ENCODE results near the gene DDX21. TPM values are rescaled to one million over a fixed set of nuclear protein-coding genes. Genes with fewer than 3 reads are reported as not detected.

Gene DDX21
- polyA plus RNA-seq, 3 donors, result 9.8 to 39.3 (median 13.6) TPM

- Histone ChIP-seq H4K20me1 (ENCODE audit: insufficient read depth, low read length) (peaks cover 24% of the 10 kb centered on the region), H3K27ac (ENCODE audit: low read depth in 1 of 2, low read length in 2 of 2) (no peak overlapping the region), H3K79me2 (ENCODE audit: insufficient read depth, low read length) (peaks cover 7% of the 10 kb centered on the region), H3K9me3 (replicated peaks in 1 of 2; ENCODE audit: control insufficient read depth in 1 of 2, insufficient read depth in 1 of 2, low read length in 2 of 2) (no peaks in the 10 kb centered on the region), H3K27me3 (ENCODE audit: control insufficient read depth in 2 of 2, insufficient read depth in 2 of 2, low read length in 2 of 2) (no peaks in the 10 kb centered on the region), H3K4me1 (ENCODE audit: control insufficient read depth in 1 of 2, insufficient read depth in 2 of 2, low read length in 2 of 2) (no peaks in the 10 kb centered on the region), H3K4me3 (replicated peaks in 1 of 3; ENCODE audit: low read depth in 2 of 3, low read length in 3 of 3) (no peak overlapping the region), H2AFZ (ENCODE audit: insufficient read depth, low read depth, low read length, poor library complexity, severe bottlenecking) (no peak overlapping the region), H3K36me3 (replicated peaks in 1 of 2; ENCODE audit: control insufficient read depth in 1 of 2, insufficient read depth in 2 of 2, low read length in 2 of 2) (peaks cover 82% of the 10 kb centered on the region in 2 donors), H3K9ac (ENCODE audit: insufficient read depth, low read length, poor library complexity, severe bottlenecking) (no peak overlapping the region), H3K4me2 (replicated peaks; ENCODE audit: extremely low read depth, low read length, poor library complexity, severe bottlenecking) (no peak overlapping the region)
- 96% methylated on average over 10 of the region's 11 CpGs for WGBS (ENCODE audit: insufficient coverage)
- no peak for TF ChIP-seq CTCF (IDR thresholded peaks at IDR 0.05)
- no peak for DNase-seq
- intact Hi-C loops (cut with micrococcal nuclease), result loop anchor here in 1 of 2 donors (10.0 kb wide), 1 partner anchor 142 kb away; the partner anchor contains the start of gene VPS26A
- Mint-ChIP-seq H3K4me1 (no peaks in the 10 kb centered on the region), H3K9me3 (no peaks in the 10 kb centered on the region), H3K36me3 (peaks cover 62 to 74% of the 10 kb centered on the region in 2 donors), H3K27ac (no peak overlapping the region), H3K4me3 (no peak overlapping the region), H3K27me3 (ENCODE audit: low read depth in 3 of 3) (peaks cover 0 to 2% (median 0%) of the 10 kb centered on the region in 3 donors)
These were observed 26.4 kb downstream of the DDX21 start for GRCh38 chr10:68982389-68982788.

- Mint-ChIP-seq H3K9me3 (no peaks in the 10 kb centered on the region), H3K27me3 (ENCODE audit: low read depth in 3 of 3) (peaks cover 0 to 2% (median 0%) of the 10 kb centered on the region in 3 donors), H3K4me3 (no peak overlapping the region), H3K27ac (peak overlapping the region in 3 of 7 donors; percentile 83 to 90 (median 86)), H3K4me1 (peaks cover 30% of the 10 kb centered on the region), H3K36me3 (peaks cover 25 to 31% of the 10 kb centered on the region in 2 donors)
- no peak overlapping the region for H3K4me2 ChIP-seq (replicated peaks; ENCODE audit: extremely low read depth, low read length, poor library complexity, severe bottlenecking)
- no peak overlapping the region for H2AFZ ChIP-seq (ENCODE audit: insufficient read depth, low read depth, low read length, poor library complexity, severe bottlenecking)
- no peak overlapping the region for H3K9ac ChIP-seq (ENCODE audit: insufficient read depth, low read length, poor library complexity, severe bottlenecking)
- H4K20me1 ChIP-seq (ENCODE audit: insufficient read depth, low read length), result peaks cover 3% of the 10 kb centered on the region
- no peaks in the 10 kb centered on the region for H3K9me3 ChIP-seq (replicated peaks in 1 of 2; ENCODE audit: control insufficient read depth in 1 of 2, insufficient read depth in 1 of 2, low read length in 2 of 2)
- intact Hi-C loops (cut with micrococcal nuclease), result loop anchor here in 1 of 2 donors (10.0 kb wide), 1 partner anchor 137 kb away; the partner anchor contains the start of gene VPS26A
- no peak for DNase-seq
- peaks cover 48% of the 10 kb centered on the region for H3K79me2 ChIP-seq (ENCODE audit: insufficient read depth, low read length)
- no peak overlapping the region for H3K4me3 ChIP-seq (replicated peaks in 1 of 3; ENCODE audit: low read depth in 2 of 3, low read length in 3 of 3)
- no peaks in the 10 kb centered on the region for H3K27me3 ChIP-seq (ENCODE audit: control insufficient read depth in 2 of 2, insufficient read depth in 2 of 2, low read length in 2 of 2)
- no CpG with 5 or more reads among the region's 3 CpGs for WGBS (ENCODE audit: insufficient coverage)
- H3K27ac ChIP-seq (ENCODE audit: low read depth in 1 of 2, low read length in 2 of 2), result no peak overlapping the region
- H3K4me1 ChIP-seq (ENCODE audit: control insufficient read depth in 1 of 2, insufficient read depth in 2 of 2, low read length in 2 of 2), result peaks cover 21% of the 10 kb centered on the region in 2 donors
- TF ChIP-seq CTCF (IDR thresholded peaks at IDR 0.05), result no peak
- peaks cover 30 to 31% of the 10 kb centered on the region in 2 donors for H3K36me3 ChIP-seq (replicated peaks in 1 of 2; ENCODE audit: control insufficient read depth in 1 of 2, insufficient read depth in 2 of 2, low read length in 2 of 2)
These were observed 31.6 kb downstream of the DDX21 start for GRCh38 chr10:68987611-68988010.

All from CD14-positive monocyte (primary cell).